ENCODE measurements around the gene EIPR1. TPM values are rescaled to one million over a fixed set of nuclear protein-coding genes. Genes with fewer than 3 reads are reported as not detected.

Gene EIPR1
- total RNA-seq, 1 experiment from 2014 or later = 36.9 TPM

GRCh38 chr2:3386448-3386958 lies 8.9 kb upstream of the EIPR1 start:
- POLR2A ChIA-PET = no interaction called here
- no TSS peak for BruUV-seq (replicated peaks)
- Histone ChIP-seq H3K4me3 (ENCODE audit: low read depth, low read length) (no peak overlapping the region), H3K27me3 (replicated peaks; ENCODE audit: control insufficient read depth, insufficient read depth, low read length) (no peaks in the 10 kb centered on the region), H3K9me3 (no peaks in the 10 kb centered on the region), H3K36me3 (ENCODE audit: control insufficient read depth, insufficient read depth, low read length) (no peaks in the 10 kb centered on the region; the same call in 1 of the 2 replicates), H3K4me1 (no peaks in the 10 kb centered on the region)
- no peaks in the 10 kb centered on the region for H3K9me3 Mint-ChIP-seq (ENCODE audit: unreplicated experiment)
- DNase-seq = no peak
- CTCF ChIA-PET = no interaction called here
- H3K4me3 Mint-ChIP-seq (ENCODE audit: unreplicated experiment) = no peak overlapping the region
- no peaks in the 10 kb centered on the region for H3K4me1 Mint-ChIP-seq (ENCODE audit: low read depth, unreplicated experiment)
- TF ChIP-seq, protein P1, sequence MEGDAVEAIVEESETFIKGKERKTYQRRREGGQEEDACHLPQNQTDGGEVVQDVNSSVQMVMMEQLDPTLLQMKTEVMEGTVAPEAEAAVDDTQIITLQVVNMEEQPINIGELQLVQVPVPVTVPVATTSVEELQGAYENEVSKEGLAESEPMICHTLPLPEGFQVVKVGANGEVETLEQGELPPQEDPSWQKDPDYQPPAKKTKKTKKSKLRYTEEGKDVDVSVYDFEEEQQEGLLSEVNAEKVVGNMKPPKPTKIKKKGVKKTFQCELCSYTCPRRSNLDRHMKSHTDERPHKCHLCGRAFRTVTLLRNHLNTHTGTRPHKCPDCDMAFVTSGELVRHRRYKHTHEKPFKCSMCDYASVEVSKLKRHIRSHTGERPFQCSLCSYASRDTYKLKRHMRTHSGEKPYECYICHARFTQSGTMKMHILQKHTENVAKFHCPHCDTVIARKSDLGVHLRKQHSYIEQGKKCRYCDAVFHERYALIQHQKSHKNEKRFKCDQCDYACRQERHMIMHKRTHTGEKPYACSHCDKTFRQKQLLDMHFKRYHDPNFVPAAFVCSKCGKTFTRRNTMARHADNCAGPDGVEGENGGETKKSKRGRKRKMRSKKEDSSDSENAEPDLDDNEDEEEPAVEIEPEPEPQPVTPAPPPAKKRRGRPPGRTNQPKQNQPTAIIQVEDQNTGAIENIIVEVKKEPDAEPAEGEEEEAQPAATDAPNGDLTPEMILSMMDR (IDR thresholded peaks at IDR 0.05; ENCODE audit: insufficient read depth in 1 of 2, low read depth in 1 of 2, low read length in 1 of 2, severe bottlenecking in 1 of 2, unreplicated experiment in 1 of 2) = no peak
- intact Hi-C loops (cut with micrococcal nuclease; ENCODE audit: unreplicated experiment) = no loop called here
- peaks cover 19% of the 10 kb centered on the region for H3K36me3 Mint-ChIP-seq (ENCODE audit: insufficient read depth, unreplicated experiment)
- no peaks in the 10 kb centered on the region for H3K27me3 Mint-ChIP-seq (ENCODE audit: insufficient read depth, unreplicated experiment)
- H3K27ac Mint-ChIP-seq (ENCODE audit: unreplicated experiment) = no peak overlapping the region

DNA sequence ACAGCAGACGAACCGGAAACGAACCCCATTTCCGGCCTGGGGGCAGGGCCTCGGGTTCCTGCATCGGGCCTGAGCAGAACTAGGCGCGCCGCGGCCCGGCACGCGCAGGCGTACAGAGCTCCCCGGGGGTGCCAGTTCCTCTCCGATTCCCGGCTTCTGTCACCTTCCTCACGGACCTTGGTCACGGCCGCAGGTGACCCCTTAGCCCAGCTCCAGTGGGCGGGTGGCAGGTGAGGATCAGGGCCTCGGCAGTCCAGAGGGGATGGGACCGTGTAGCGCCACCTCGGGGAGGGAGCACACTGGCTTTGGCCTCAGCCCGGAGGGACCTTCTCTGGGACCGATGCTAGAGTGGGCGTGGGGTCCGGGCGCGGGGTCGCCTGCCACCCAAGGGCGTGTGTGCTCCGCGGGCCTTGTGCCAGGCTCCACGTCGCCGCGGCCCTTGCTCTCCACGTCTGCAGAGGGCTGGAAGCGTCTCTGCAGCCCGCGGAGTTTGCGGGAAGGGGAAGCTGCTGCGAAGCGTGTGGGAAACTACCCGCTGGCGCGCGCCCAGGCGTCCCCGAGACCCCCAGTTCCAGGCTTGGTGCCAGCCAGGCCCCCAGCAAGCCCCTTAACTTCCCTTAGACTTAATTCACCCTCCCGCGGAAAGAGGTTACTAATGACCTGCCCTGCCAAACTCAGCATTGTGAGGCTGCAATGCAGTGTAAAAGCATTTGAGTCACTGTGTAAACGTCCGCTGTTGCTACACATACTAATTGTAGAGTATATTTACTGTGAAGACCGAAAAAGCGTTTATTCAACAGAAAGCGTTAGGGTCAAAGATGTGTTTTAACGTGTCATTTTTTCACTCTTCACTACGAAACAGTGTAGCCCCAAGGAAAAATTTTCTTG lies 2.3 kb upstream of the EIPR1 start, which contains the start of gene TRAPPC12:
TSS of gene TRAPPC12 (plus strand) at position 48 of the 888 bp plus-strand sequence. CDS start 7,930 bp downstream, outside the sequence.
- CTCF ChIA-PET = interaction anchor here (0.8 kb wide), 1 partner anchor 156 kb away, joined by 4 read pairs; no protein-coding TSS in a partner anchor
- Mint-ChIP-seq H3K36me3 (ENCODE audit: insufficient read depth, unreplicated experiment) (peaks cover 13% of the 10 kb centered on the region), H3K4me3 (ENCODE audit: unreplicated experiment) (peak within 1 kb of the TSS; percentile 99), H3K27ac (ENCODE audit: unreplicated experiment) (peak within 1 kb of the TSS; percentile 96), H3K4me1 (ENCODE audit: low read depth, unreplicated experiment) (peaks cover 6% of the 10 kb centered on the region), H3K27me3 (ENCODE audit: insufficient read depth, unreplicated experiment) (no peaks in the 10 kb centered on the region), H3K9me3 (ENCODE audit: unreplicated experiment) (no peaks in the 10 kb centered on the region)
- TF ChIP-seq, protein P1 (IDR thresholded peaks at IDR 0.05; ENCODE audit: insufficient read depth in 1 of 2, low read depth in 1 of 2, low read length in 1 of 2, severe bottlenecking in 1 of 2, unreplicated experiment in 1 of 2) = peak in 1 of 2 experiments; percentile 79
- intact Hi-C loops (cut with micrococcal nuclease; ENCODE audit: unreplicated experiment) = loop anchor here (1.0 to 5.0 kb wide), 3 partner anchors 137 to 195 kb away; partner anchors contain the start of genes ADI1, RNASEH1 and RPS7
- Histone ChIP-seq H3K27me3 (replicated peaks; ENCODE audit: control insufficient read depth, insufficient read depth, low read length) (no peaks in the 10 kb centered on the region), H3K4me3 (ENCODE audit: low read depth, low read length) (peak within 1 kb of the TSS; percentile 91), H3K36me3 (ENCODE audit: control insufficient read depth, insufficient read depth, low read length) (no peaks in the 10 kb centered on the region), H3K9me3 (no peaks in the 10 kb centered on the region), H3K4me1 (peaks cover 10% of the 10 kb centered on the region)
- DNase-seq = peak; percentile 95 to 97
- POLR2A ChIA-PET = interaction anchor here (0.6 kb wide), 1 partner anchor 280 kb away, joined by 3 read pairs; no protein-coding TSS in a partner anchor
- no TSS peak for BruUV-seq (replicated peaks)

DNA sequence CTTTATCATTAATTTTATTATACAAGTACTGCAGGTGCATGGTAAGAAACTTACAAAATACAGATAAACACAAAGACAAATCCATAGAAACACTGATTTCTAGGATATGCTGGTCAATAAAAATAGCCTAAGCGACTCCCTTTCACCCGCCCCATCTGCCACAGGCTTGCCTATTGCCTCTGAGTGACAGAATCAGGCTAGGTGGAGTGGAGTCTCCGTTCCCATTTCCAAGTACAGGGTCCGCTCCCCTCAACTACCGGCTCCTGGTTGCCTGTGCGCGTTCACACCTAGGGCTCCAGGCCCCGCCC lies 1.7 kb upstream of the EIPR1 start:
- peak overlapping the region; percentile 96 for H3K27ac Mint-ChIP-seq (ENCODE audit: unreplicated experiment)
- CTCF ChIA-PET = interaction anchor here (0.8 kb wide), 1 partner anchor 157 kb away, joined by 4 read pairs; no protein-coding TSS in a partner anchor

More for the DNA sequence above, 1.7 kb upstream of the EIPR1 start:
- Histone ChIP-seq H3K27me3 (replicated peaks; ENCODE audit: control insufficient read depth, insufficient read depth, low read length) (no peaks in the 10 kb centered on the region), H3K36me3 (ENCODE audit: control insufficient read depth, insufficient read depth, low read length) (no peaks in the 10 kb centered on the region), H3K4me3 (ENCODE audit: low read depth, low read length) (peak overlapping the region; percentile 91), H3K9me3 (no peaks in the 10 kb centered on the region), H3K4me1 (peaks cover 10% of the 10 kb centered on the region)
- Mint-ChIP-seq H3K9me3 (ENCODE audit: unreplicated experiment) (no peaks in the 10 kb centered on the region), H3K36me3 (ENCODE audit: insufficient read depth, unreplicated experiment) (peaks cover 13% of the 10 kb centered on the region), H3K4me1 (ENCODE audit: low read depth, unreplicated experiment) (peaks cover 6% of the 10 kb centered on the region), H3K4me3 (ENCODE audit: unreplicated experiment) (peak overlapping the region; percentile 99), H3K27me3 (ENCODE audit: insufficient read depth, unreplicated experiment) (no peaks in the 10 kb centered on the region)
- POLR2A ChIA-PET = interaction anchor here (0.6 kb wide), 1 partner anchor 279 kb away, joined by 3 read pairs; no protein-coding TSS in a partner anchor
- DNase-seq = no peak
- TF ChIP-seq, protein P1 (IDR thresholded peaks at IDR 0.05; ENCODE audit: insufficient read depth in 1 of 2, low read depth in 1 of 2, low read length in 1 of 2, severe bottlenecking in 1 of 2, unreplicated experiment in 1 of 2) = no peak
- BruUV-seq (replicated peaks) = no TSS peak
- intact Hi-C loops (cut with micrococcal nuclease; ENCODE audit: unreplicated experiment) = loop anchor here (1.0 to 5.0 kb wide), 3 partner anchors 138 to 196 kb away; partner anchors contain the start of genes ADI1, RNASEH1 and RPS7
